Measurements from ENCODE around the gene ZFP90. TPM values are rescaled to one million over a fixed set of nuclear protein-coding genes. Genes with fewer than 3 reads are reported as not detected.
A peak's percentile ranks its signal among the peaks of the same experiment; 100 is the strongest.

ZFP90 gene
- total RNA-seq, result 10 to 100 TPM; 23.1 to 36.0 (median 35.3) TPM
- total RNA-seq (2013), result 53.0 TPM

DNA sequence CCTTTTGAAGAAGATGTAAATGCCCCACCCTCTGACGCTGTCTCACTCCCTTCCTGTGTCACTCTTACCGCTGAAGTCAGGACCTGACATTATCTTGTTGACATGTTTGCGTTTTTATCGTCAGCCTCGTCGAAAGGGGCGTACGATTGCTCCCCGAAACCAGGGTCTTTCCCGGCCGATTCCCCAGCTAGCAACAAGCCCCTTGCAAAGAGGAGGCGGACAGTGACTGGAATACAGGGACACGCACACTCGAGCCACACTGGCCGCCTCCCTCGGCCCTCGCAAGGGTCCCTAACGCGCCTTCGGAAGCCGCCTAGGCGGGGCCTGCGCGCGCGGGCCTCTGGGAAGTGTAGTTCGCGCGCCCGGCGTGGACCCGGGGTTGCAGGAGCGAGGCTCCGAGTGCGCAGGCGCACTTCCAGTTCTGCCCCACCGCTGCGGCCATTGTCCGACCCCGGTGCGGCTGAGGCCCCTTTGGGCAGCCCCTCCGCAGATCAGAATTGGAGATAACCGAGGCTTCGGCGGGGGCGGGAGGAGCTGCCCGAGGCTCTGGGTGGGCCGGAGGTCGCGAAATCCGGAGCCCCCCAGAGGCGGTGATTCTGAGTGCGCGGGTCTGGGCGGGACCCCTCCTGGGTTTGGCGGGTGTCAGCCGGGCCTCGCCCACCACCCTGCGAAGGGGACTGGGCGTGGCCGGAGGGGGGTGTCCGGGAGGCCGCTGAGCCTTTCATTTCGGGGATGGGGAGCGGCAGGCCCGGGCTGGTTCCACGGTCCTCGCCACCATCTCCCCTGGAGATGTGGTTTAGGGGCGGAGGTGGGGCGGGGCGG is at the start of gene ZFP90:
ZFP90 (plus strand) TSS at position 412 of the 822 bp plus-strand sequence. CDS start 502 bp downstream, outside the sequence.
- H3K27me3 Mint-ChIP-seq (ENCODE audit: low read depth in 2 of 2), result no peaks in the 10 kb centered on the region
- peak within 1 kb of the TSS; percentile 99 for H3K4me3 ChIP-seq (ENCODE audit: low read length)
- intact Hi-C loops (cut with micrococcal nuclease), result no loop called here

DNA sequence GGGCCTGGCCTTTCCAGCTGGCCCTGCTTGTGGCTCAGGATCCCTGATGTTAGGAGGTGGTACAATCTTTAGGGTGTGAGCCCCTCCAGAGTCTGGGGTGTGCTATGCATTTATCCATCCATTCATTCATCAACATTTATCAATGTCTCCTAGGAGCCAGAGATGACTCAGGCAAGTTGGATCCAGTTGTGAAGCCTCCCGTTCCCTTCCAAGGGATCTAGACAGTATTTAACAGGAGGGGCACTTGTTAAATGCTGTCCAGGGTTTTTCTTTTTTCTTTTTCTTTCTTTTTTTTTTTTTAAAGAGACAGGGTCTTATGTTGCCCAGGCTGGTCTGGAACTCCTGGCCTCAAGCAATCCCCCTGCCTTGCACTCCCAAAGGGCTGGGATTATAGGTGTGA is 48.7 kb upstream of the ZFP90 start:
- Mint-ChIP-seq H3K4me3 (no peak overlapping the region), H3K4me1 (no peaks in the 10 kb centered on the region), H3K36me3 (no peaks in the 10 kb centered on the region), H3K9me3 (no peaks in the 10 kb centered on the region), H3K27ac (no peak overlapping the region), H3K27me3 (ENCODE audit: low read depth in 2 of 2) (peaks cover 4 to 15% of the 10 kb centered on the region in 2 donors)
- TF ChIP-seq, protein P1, sequence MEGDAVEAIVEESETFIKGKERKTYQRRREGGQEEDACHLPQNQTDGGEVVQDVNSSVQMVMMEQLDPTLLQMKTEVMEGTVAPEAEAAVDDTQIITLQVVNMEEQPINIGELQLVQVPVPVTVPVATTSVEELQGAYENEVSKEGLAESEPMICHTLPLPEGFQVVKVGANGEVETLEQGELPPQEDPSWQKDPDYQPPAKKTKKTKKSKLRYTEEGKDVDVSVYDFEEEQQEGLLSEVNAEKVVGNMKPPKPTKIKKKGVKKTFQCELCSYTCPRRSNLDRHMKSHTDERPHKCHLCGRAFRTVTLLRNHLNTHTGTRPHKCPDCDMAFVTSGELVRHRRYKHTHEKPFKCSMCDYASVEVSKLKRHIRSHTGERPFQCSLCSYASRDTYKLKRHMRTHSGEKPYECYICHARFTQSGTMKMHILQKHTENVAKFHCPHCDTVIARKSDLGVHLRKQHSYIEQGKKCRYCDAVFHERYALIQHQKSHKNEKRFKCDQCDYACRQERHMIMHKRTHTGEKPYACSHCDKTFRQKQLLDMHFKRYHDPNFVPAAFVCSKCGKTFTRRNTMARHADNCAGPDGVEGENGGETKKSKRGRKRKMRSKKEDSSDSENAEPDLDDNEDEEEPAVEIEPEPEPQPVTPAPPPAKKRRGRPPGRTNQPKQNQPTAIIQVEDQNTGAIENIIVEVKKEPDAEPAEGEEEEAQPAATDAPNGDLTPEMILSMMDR (IDR thresholded peaks at IDR 0.05), result no peak
- Histone ChIP-seq H3K27me3 (ENCODE audit: control insufficient read depth, insufficient read depth, low read length) (no peaks in the 10 kb centered on the region), H3K36me3 (ENCODE audit: control insufficient read depth, insufficient read depth, low read length) (no peaks in the 10 kb centered on the region), H3K27ac (ENCODE audit: low read length) (no peak overlapping the region), H3K4me1 (ENCODE audit: control insufficient read depth, insufficient read depth, low read length) (no peaks in the 10 kb centered on the region), H3K9me3 (ENCODE audit: control insufficient read depth, insufficient read depth, low read length) (no peaks in the 10 kb centered on the region), H3K4me3 (ENCODE audit: low read length) (no peak overlapping the region)
- DNase-seq (no peak), ATAC-seq (no peak)
- intact Hi-C loops (cut with micrococcal nuclease), result no loop called here
- 100% methylated on average over 1 of the region's 1 CpG for WGBS (ENCODE audit: insufficient coverage)

More for the DNA sequence above, at the start of gene ZFP90:
- peak; percentile 86 to 94 (median 91) for ATAC-seq
- peak within 1 kb of the TSS; percentile 97 to 100 for H3K27ac Mint-ChIP-seq
- WGBS (ENCODE audit: insufficient coverage), result 1% methylated on average over 65 of the region's 71 CpGs
- H3K36me3 Mint-ChIP-seq, result no peaks in the 10 kb centered on the region
- Histone ChIP-seq H3K27me3 (ENCODE audit: control insufficient read depth, insufficient read depth, low read length) (no peaks in the 10 kb centered on the region), H3K9me3 (ENCODE audit: control insufficient read depth, insufficient read depth, low read length) (no peaks in the 10 kb centered on the region), H3K36me3 (ENCODE audit: control insufficient read depth, insufficient read depth, low read length) (peaks cover 2% of the 10 kb centered on the region), H3K4me1 (ENCODE audit: control insufficient read depth, insufficient read depth, low read length) (peaks cover 16% of the 10 kb centered on the region), H3K27ac (ENCODE audit: low read length) (peak within 1 kb of the TSS; percentile 95)
- no peaks in the 10 kb centered on the region for H3K9me3 Mint-ChIP-seq
- TF ChIP-seq, protein P1 (IDR thresholded peaks at IDR 0.05), result no peak
- peaks cover 22 to 41% of the 10 kb centered on the region in 2 donors for H3K4me1 Mint-ChIP-seq
- H3K4me3 Mint-ChIP-seq, result peak within 1 kb of the TSS; percentile 99
- DNase-seq, result peak; percentile 83 to 92

DNA sequence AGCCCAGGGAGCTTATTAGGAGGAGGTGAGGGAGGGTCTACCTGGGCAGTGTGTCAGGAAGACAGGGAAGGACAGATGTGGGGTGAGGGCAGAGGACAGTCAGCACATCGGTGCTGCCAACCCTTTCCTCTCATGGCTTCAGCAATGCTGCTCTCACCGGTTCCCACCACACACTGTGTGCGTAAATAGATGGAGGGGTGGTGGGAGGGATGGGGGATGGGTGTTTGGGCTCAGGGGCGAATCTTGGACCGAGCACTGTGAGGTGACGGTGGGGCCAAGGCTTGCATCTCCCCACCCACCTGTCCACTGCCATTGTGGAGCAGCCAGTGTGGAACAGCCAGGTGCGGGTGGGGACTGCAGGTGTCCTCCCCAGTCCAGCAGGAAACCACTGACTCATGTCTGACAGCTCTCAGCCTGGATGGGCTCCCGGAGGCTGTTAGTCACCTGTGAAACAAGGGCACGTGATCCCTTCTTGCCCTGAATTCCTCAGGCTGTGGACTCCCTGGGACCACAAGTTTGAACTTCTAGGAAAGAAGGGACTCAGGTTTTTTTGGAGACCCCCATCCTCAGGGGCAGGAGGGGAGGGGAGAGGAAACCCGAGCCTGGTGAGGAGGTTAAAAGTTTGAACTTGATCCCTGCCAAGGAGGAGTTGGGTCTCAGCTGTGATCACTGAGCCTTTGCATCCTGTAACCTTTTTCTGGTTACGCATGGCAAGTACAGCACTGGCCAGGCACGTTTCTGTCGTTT is 48.1 kb upstream of the ZFP90 start:
- ATAC-seq, result no peak
- intact Hi-C loops (cut with micrococcal nuclease), result no loop called here
- Histone ChIP-seq H3K27me3 (ENCODE audit: control insufficient read depth, insufficient read depth, low read length) (no peaks in the 10 kb centered on the region), H3K9me3 (ENCODE audit: control insufficient read depth, insufficient read depth, low read length) (no peaks in the 10 kb centered on the region), H3K4me1 (ENCODE audit: control insufficient read depth, insufficient read depth, low read length) (no peaks in the 10 kb centered on the region), H3K4me3 (ENCODE audit: low read length) (no peak overlapping the region), H3K27ac (ENCODE audit: low read length) (no peak overlapping the region), H3K36me3 (ENCODE audit: control insufficient read depth, insufficient read depth, low read length) (no peaks in the 10 kb centered on the region)
- no peaks in the 10 kb centered on the region for H3K4me1 Mint-ChIP-seq
- peaks cover 4 to 15% of the 10 kb centered on the region in 2 donors for H3K27me3 Mint-ChIP-seq (ENCODE audit: low read depth in 2 of 2)
- TF ChIP-seq, protein P1 (IDR thresholded peaks at IDR 0.05), result no peak
- no peak overlapping the region for H3K27ac Mint-ChIP-seq
- H3K9me3 Mint-ChIP-seq, result no peaks in the 10 kb centered on the region
- WGBS (ENCODE audit: insufficient coverage), result 60% methylated on average over 11 of the region's 13 CpGs
- H3K36me3 Mint-ChIP-seq, result no peaks in the 10 kb centered on the region
- DNase-seq, result no peak
- H3K4me3 Mint-ChIP-seq, result no peak overlapping the region

All from natural killer cell (primary cell).